Activated T-cell treated with anti-CD3 and anti-CD28 coated beads for 24 hours (primary cell): ENCODE data around the gene BAIAP2.

Source experiments
- DNase-seq: peaks from one replicate; pipeline ENCODE4 v3.0.0-alpha.2; 2020; ENCODE audit warnings: low read depth

The BAIAP2 gene

GRCh38 chr17:81110488-81111040, 75.6 kb downstream of the BAIAP2 start:
- no peak for DNase-seq

GRCh38 chr17:81111066-81111465, 76.1 kb downstream of the BAIAP2 start:
- no peak for DNase-seq

GRCh38 chr17:81112450-81112849, 77.5 kb downstream of the BAIAP2 start:
- DNase-seq: no peak

GRCh38 chr17:81113158-81113724, 78.3 kb downstream of the BAIAP2 start:
- DNase-seq: no peak

- DNase-seq: no peak
These were observed 79.6 kb downstream of the BAIAP2 start for GRCh38 chr17:81114351-81115093.

GRCh38 chr17:81115219-81115618, 80.3 kb downstream of the BAIAP2 start:
- no peak for DNase-seq

GRCh38 chr17:81115749-81116464, 81.0 kb downstream of the BAIAP2 start:
- DNase-seq: no peak

- DNase-seq: no peak
These were observed 81.8 kb downstream of the BAIAP2 start for GRCh38 chr17:81116704-81117103.

GRCh38 chr17:81117672-81118198, 82.8 kb downstream of the BAIAP2 start:
- DNase-seq: no peak

- no peak for DNase-seq
These were observed 83.6 kb downstream of the BAIAP2 start for GRCh38 chr17:81118308-81119221.

- peak; percentile 74 for DNase-seq
These were observed 84.5 kb downstream of the BAIAP2 start for GRCh38 chr17:81119223-81120148.

GRCh38 chr17:81120149-81120484, 85.2 kb downstream of the BAIAP2 start:
- DNase-seq: no peak

GRCh38 chr17:81120695-81121621, 86.0 kb downstream of the BAIAP2 start:
- no peak for DNase-seq

GRCh38 chr17:81121841-81122733, 87.1 kb downstream of the BAIAP2 start:
- DNase-seq: no peak

GRCh38 chr17:81123052-81124048, 88.4 kb downstream of the BAIAP2 start:
- DNase-seq: no peak

- DNase-seq: no peak
These were observed 89.4 kb downstream of the BAIAP2 start for GRCh38 chr17:81124377-81124776.

GRCh38 chr17:81125573-81126081, 90.7 kb downstream of the BAIAP2 start:
- no peak for DNase-seq
